ENCODE results near the gene PLCB1. TPM values are rescaled to one million over a fixed set of nuclear protein-coding genes. Genes with fewer than 3 reads are reported as not detected.
"Not testable (repeated sequence)": the region's sequence is repeated elsewhere in the genome, so short reads cannot be mapped to it uniquely, and the experiment has no call there.

Gene PLCB1
- total RNA-seq, 2 experiments from 2014 or later: 0.63 to 1.5 TPM

DNA sequence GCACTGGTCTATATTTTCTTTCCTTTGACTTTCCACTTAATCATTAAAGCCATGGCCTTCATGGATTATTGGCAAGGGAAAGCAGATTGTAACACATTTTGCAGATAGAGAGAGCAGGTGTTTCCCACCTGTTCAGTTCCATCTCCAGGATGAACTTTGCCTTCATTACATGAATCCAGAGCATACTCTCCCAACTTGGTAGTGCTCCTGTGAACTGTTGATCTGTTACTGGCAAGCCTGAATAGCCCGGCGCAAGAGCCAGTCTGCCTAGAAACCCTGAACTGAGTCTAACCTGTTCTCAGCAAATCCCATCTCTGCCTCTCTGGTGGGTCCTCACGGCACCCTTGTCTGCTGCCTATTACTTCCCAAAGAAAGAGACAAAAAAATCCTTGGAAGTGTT lies 210.3 kb downstream of the PLCB1 start:
- POLR2A ChIA-PET: no interaction called here
- no peak overlapping the region for H3K27ac Mint-ChIP-seq
- H3K36me3 Mint-ChIP-seq (ENCODE audit: low read depth): no peaks in the 10 kb centered on the region
- DNase-seq (no peak), ATAC-seq (no peak)
- H3K9me3 Mint-ChIP-seq (ENCODE audit: insufficient read depth): no peaks in the 10 kb centered on the region
- CTCF ChIA-PET: no interaction called here
- no peak overlapping the region for H3K4me3 Mint-ChIP-seq
- H3K27me3 Mint-ChIP-seq (ENCODE audit: low read depth): peaks cover 2% of the 10 kb centered on the region
- H3K4me1 Mint-ChIP-seq (ENCODE audit: low read depth): no peaks in the 10 kb centered on the region

DNA sequence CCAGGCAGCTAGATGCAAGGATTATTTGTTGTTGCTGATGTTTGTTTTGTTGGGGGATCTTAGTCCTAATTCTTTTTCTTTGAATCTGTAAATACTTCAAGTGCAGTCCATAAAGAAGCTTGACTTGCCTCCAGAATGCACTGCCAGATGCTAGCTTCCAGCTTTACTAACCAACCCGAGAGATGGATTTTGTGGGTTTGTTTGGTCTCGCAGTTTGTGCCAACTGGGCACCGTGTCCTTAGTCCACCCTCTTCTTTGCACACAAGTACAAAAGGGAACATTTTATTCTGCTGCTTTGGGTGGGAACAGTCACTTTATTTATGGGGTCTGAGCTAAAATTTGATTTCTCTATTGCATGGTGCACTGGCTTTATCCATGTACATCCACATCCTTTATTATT lies 212.0 kb downstream of the PLCB1 start:
- Mint-ChIP-seq H3K36me3 (ENCODE audit: low read depth) (no peaks in the 10 kb centered on the region), H3K4me3 (no peak overlapping the region)
- CTCF ChIA-PET: no interaction called here

DNA sequence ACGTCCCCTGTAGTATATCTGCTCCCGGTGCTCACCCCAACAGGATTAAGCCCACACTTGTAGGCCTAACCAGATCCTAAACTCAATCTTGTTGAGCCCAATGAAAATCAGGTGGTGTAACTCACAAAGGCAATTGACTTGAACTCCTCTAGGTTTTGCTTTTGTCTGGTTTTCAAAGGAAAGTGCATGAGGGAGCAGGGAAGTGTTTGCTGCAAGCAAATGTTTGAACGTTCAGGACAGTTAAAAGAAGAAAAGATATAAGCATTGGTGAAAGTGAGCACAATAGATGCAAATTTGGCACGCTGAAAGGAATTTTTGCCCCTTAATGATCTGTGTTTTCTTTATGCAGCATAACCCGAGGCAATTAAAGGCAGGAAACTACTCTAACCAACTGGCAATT lies 212.6 kb downstream of the PLCB1 start:
- DNase-seq: no peak
- Mint-ChIP-seq H3K27ac (no peak overlapping the region), H3K36me3 (ENCODE audit: low read depth) (no peaks in the 10 kb centered on the region), H3K9me3 (ENCODE audit: insufficient read depth) (no peaks in the 10 kb centered on the region), H3K4me1 (ENCODE audit: low read depth) (no peaks in the 10 kb centered on the region), H3K4me3 (no peak overlapping the region), H3K27me3 (ENCODE audit: low read depth) (peaks cover 2% of the 10 kb centered on the region)
- ChIA-PET CTCF (no interaction called here), POLR2A (no interaction called here)
- ATAC-seq: no peak

More for the DNA sequence above, 212.0 kb downstream of the PLCB1 start:
- Mint-ChIP-seq H3K27me3 (ENCODE audit: low read depth) (peaks cover 2% of the 10 kb centered on the region), H3K9me3 (ENCODE audit: insufficient read depth) (no peaks in the 10 kb centered on the region), H3K27ac (no peak overlapping the region), H3K4me1 (ENCODE audit: low read depth) (no peaks in the 10 kb centered on the region)
- POLR2A ChIA-PET: no interaction called here
- ATAC-seq (no peak), DNase-seq (no peak)

DNA sequence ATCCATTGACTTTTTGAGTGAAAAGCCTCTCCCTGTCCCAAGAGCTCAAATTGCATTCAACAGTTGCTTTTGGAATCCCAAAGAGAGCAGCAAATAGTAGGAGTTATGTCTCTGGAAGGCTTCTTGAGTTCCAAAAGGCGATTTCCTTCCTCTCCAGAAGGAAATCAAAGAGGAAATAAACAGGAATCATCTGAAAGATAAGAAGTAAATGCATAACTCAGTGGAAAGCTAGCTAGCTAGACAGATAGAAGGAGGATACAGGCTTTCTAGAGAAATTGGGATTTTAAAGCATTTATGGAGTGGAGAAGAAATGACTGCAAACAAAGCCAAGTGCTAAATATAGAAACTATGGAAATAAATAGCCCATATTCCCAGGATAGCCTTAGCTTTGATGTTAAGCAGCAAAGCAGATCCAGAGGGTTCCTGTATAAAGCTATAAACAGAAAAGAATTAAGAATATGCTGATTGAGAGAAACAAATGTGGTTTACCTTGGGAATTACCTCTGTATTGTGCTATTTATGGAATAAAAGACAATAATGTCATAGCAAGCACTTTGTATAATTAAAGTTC lies 214.7 kb downstream of the PLCB1 start:
- DNase-seq (no peak), ATAC-seq (no peak)
- Mint-ChIP-seq H3K27ac (no peak overlapping the region), H3K9me3 (ENCODE audit: insufficient read depth) (no peaks in the 10 kb centered on the region), H3K27me3 (ENCODE audit: low read depth) (peaks cover 2% of the 10 kb centered on the region), H3K36me3 (ENCODE audit: low read depth) (no peaks in the 10 kb centered on the region), H3K4me1 (ENCODE audit: low read depth) (no peaks in the 10 kb centered on the region), H3K4me3 (no peak overlapping the region)
- ChIA-PET CTCF (interaction anchor here (1.6 kb wide), 1 partner anchor 43 kb away, joined by 4 read pairs; no protein-coding TSS in a partner anchor), POLR2A (no interaction called here)

DNA sequence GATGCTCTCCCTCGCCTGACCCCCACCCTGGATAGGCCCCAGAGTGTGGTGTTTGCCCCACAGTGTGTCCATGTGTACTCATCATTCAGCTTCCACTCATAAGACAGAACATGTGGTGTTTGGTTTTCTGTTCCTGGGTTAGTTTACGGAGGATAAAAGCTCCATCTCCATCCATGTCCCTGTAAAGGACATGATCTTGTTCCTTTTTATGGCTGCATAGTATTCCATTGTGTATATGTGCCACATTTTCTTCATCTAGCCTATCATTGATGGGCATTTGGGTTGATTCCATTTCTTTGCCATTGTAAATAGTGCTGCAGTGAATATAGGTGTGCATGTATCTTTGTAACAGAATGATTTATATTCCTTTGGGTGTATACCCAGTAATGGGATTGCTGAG lies 218.2 kb downstream of the PLCB1 start:
- H3K36me3 Mint-ChIP-seq (ENCODE audit: low read depth); H3K9me3 Mint-ChIP-seq (ENCODE audit: insufficient read depth); H3K4me3 Mint-ChIP-seq; H3K27me3 Mint-ChIP-seq (ENCODE audit: low read depth); H3K27ac Mint-ChIP-seq; CTCF ChIA-PET; DNase-seq; H3K4me1 Mint-ChIP-seq (ENCODE audit: low read depth); ATAC-seq; POLR2A ChIA-PET: not testable (repeated sequence)

DNA sequence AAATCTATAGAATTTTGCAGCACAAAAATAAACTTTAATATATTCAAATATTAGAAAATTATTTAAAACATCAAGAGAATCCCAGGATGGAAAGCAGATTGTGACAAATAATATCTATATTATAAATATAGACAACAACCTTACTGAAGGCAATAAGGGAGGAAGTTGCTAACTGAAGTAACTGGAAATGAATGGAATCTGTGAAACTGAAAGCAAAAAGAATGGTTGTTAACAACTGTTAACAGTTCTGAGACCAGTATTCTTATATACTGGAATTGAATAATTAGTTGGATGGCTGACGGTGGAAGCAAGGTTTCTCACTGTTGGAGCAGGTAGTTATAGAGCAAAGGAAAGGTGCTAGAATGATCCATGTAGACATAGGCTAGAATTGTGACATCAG lies 220.4 kb downstream of the PLCB1 start:
- ChIA-PET POLR2A (no interaction called here), CTCF (no interaction called here)
- ATAC-seq (no peak), DNase-seq (no peak)
- Mint-ChIP-seq H3K9me3 (ENCODE audit: insufficient read depth) (no peaks in the 10 kb centered on the region), H3K4me3 (no peak overlapping the region), H3K36me3 (ENCODE audit: low read depth) (no peaks in the 10 kb centered on the region), H3K27ac (no peak overlapping the region), H3K4me1 (ENCODE audit: low read depth) (peaks cover 2% of the 10 kb centered on the region), H3K27me3 (ENCODE audit: low read depth) (no peaks in the 10 kb centered on the region)

DNA sequence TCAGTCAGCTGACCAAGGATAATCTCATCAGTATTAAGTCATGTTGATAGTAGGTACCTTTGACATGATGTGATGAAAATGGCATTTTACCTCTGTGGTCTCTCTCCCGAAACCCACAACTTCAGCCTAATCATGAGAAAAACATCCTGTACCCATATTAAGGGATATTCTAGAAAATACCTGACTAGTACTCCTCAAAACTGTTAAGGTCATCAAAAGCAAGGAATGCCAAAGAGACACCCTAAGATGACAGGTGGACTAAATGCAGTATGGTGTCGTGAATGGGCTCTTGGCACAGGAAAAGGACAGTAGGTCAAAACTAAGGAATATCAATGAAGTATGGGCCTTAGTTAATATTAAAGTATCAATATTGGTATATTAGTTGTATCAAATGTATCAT lies 221.4 kb downstream of the PLCB1 start:
- no peak overlapping the region for H3K4me3 Mint-ChIP-seq
- CTCF ChIA-PET: no interaction called here
- no peak for ATAC-seq
- no peak for DNase-seq
- POLR2A ChIA-PET: no interaction called here
- H3K9me3 Mint-ChIP-seq (ENCODE audit: insufficient read depth): no peaks in the 10 kb centered on the region
- no peaks in the 10 kb centered on the region for H3K27me3 Mint-ChIP-seq (ENCODE audit: low read depth)
- H3K4me1 Mint-ChIP-seq (ENCODE audit: low read depth): peaks cover 2% of the 10 kb centered on the region
- no peak overlapping the region for H3K27ac Mint-ChIP-seq
- H3K36me3 Mint-ChIP-seq (ENCODE audit: low read depth): no peaks in the 10 kb centered on the region

DNA sequence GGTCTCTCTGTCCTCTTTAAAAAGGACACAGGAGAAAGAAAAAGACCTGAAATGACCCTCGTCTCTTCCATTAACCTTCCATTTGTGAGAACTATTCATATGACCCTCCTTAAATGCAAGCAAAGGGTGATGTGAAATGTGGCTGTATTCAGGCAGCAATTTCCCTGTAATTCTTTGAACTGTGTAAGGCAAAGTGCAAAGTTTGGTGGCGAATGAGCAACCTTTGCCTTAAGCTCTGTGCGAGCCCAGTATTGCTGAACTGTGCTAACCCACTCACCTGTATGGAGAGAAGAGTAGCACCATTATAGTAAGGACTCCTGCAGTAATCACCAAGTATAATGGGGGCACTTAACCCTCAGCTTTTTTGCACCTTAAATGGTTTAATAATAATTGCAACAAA lies 223.4 kb downstream of the PLCB1 start:
- Mint-ChIP-seq H3K4me3 (no peak overlapping the region), H3K9me3 (ENCODE audit: insufficient read depth) (no peaks in the 10 kb centered on the region), H3K27ac (no peak overlapping the region), H3K27me3 (ENCODE audit: low read depth) (no peaks in the 10 kb centered on the region), H3K36me3 (ENCODE audit: low read depth) (no peaks in the 10 kb centered on the region), H3K4me1 (ENCODE audit: low read depth) (peaks cover 2% of the 10 kb centered on the region)
- ChIA-PET CTCF (no interaction called here), POLR2A (no interaction called here)
- DNase-seq (no peak), ATAC-seq (no peak)

DNA sequence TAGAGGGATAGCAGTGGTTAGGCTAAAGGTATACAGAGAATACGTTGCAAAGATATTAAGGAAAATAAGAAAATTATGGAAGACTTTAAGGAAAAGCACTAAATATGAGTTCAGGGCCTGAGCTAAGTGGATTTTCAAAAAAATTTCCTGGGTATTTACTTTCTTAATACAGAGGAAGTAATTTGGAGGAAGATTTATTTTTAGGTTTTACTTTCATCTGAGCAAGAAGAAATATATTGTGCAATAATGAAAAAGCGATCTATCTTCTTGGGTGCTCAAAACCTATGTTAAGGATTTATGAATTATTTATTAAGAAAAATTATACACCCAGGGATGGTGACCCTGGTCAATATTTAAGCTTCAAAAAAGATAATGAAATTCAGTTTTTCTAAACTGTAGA lies 224.7 kb downstream of the PLCB1 start:
- POLR2A ChIA-PET: no interaction called here
- Mint-ChIP-seq H3K36me3 (ENCODE audit: low read depth) (no peaks in the 10 kb centered on the region), H3K27ac (no peak overlapping the region), H3K4me3 (no peak overlapping the region), H3K9me3 (ENCODE audit: insufficient read depth) (no peaks in the 10 kb centered on the region), H3K4me1 (ENCODE audit: low read depth) (peaks cover 2% of the 10 kb centered on the region), H3K27me3 (ENCODE audit: low read depth) (no peaks in the 10 kb centered on the region)
- CTCF ChIA-PET: no interaction called here
- no peak for ATAC-seq
- DNase-seq: no peak

DNA sequence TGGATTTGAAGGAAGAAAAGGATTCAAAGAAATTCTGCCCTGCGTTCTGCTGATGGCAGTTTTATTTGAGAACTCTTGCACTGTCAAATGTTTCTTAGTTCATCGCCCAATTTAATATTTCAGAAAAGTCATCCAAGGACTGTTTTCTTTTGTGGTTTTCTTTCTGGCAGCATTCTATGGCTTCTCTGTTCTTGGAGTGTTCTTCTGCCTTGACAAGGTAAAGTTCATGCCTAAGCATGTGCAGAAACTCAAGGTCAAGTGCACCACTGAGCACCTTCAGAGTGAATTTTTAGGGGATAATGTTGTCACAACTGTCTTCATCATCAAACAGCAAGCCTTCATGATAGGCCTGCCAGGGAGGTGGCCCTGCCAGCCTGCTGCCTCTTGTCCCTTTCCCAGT lies 225.6 kb downstream of the PLCB1 start:
- CTCF ChIA-PET: no interaction called here
- Mint-ChIP-seq H3K27ac (no peak overlapping the region), H3K27me3 (ENCODE audit: low read depth) (no peaks in the 10 kb centered on the region), H3K9me3 (ENCODE audit: insufficient read depth) (no peaks in the 10 kb centered on the region), H3K4me3 (no peak overlapping the region), H3K4me1 (ENCODE audit: low read depth) (no peaks in the 10 kb centered on the region), H3K36me3 (ENCODE audit: low read depth) (no peaks in the 10 kb centered on the region)
- POLR2A ChIA-PET: no interaction called here
- DNase-seq: no peak
- no peak for ATAC-seq

DNA sequence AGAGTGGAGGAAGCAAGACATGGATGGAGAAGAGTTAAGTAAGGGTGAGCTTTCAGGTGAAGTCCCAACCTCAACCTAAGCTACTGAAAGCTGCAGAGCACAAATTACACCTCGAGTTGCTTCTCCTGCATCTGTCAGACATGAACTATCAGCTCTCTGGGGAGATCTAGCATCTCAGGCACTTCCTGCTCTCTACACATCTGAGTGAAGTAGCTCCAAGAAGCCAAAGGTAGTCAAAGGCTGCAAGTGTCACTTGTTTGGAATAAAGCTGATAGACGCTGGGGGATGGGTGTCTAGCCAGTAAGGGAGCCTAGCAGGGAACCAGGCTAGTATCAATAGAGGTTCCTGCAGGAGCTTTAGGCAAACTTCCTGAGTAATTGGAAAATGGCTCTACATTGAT lies 228.0 kb downstream of the PLCB1 start:
- no peak for ATAC-seq
- no peaks in the 10 kb centered on the region for H3K4me1 Mint-ChIP-seq (ENCODE audit: low read depth)
- no peak overlapping the region for H3K27ac Mint-ChIP-seq
- H3K9me3 Mint-ChIP-seq (ENCODE audit: insufficient read depth): no peaks in the 10 kb centered on the region
- no peaks in the 10 kb centered on the region for H3K27me3 Mint-ChIP-seq (ENCODE audit: low read depth)
- DNase-seq: no peak
- H3K36me3 Mint-ChIP-seq (ENCODE audit: low read depth): no peaks in the 10 kb centered on the region
- ChIA-PET CTCF (interaction anchor here (0.8 to 1.0 kb wide), 2 partner anchors 28 to 228 kb away, joined by 3 to 4 read pairs; partner anchors contain the start of gene PLCB1), POLR2A (interaction anchor here (0.9 kb wide), 1 partner anchor 95 kb away, joined by 3 read pairs; no protein-coding TSS in a partner anchor)
- no peak overlapping the region for H3K4me3 Mint-ChIP-seq

DNA sequence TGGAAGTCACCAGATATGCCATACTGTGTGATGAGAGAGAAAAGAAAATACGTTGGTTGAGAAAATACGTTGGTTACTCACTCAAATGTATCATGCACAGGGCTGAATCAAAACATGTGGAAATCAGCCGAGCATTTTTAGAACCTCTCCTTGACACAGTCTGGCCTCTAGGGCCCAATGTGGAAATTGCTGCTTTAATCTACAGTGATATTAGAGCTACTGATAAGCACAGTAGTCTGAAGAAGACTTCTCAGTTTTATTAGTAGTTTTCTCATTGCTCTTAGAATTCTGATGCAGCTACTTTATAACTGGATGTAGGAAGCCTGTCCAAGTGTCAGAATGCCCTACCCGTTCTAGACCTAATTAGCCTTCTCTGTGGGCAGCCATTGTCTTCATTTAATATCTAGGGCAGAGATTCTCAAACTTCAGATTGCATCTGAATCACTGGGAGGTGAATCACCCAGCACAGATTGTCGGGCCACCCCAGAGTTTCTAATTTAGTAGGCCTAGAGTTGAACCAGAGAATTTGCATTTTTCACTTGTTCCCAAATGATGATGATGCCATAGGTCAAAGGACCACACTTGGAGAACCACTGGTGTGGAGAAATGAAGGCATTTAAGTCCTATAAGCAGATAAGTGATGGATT lies 229.1 kb downstream of the PLCB1 start:
- Mint-ChIP-seq H3K9me3 (ENCODE audit: insufficient read depth) (no peaks in the 10 kb centered on the region), H3K4me3 (no peak overlapping the region), H3K27me3 (ENCODE audit: low read depth) (peaks cover 2% of the 10 kb centered on the region), H3K36me3 (ENCODE audit: low read depth) (no peaks in the 10 kb centered on the region), H3K27ac (no peak overlapping the region), H3K4me1 (ENCODE audit: low read depth) (no peaks in the 10 kb centered on the region)
- CTCF ChIA-PET: interaction anchor here (0.6 to 1.0 kb wide), 3 partner anchors 12 to 1595 kb away, joined by 3 to 4 read pairs (median 4); no protein-coding TSS in a partner anchor
- DNase-seq: no peak
- no peak for ATAC-seq
- POLR2A ChIA-PET: no interaction called here

DNA sequence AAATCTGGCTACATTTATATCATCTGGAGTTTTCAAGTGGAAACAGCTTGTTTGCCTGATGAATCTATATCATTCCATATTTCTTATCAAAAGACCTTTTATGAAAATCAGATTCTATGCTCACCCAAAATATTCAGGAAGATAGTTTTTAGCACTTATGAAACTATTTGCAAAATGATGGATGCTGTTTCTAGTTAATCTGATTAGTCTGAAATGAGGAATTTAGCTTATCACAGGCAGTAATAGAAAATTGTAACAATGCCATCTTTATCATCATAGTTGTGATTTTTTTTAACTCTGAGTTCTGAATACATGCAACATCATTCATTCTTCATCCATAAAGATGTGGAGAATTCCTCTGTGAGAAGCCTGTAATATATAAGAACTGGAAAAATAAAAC lies 229.7 kb downstream of the PLCB1 start:
- H3K36me3 Mint-ChIP-seq (ENCODE audit: low read depth): no peaks in the 10 kb centered on the region
- no peaks in the 10 kb centered on the region for H3K4me1 Mint-ChIP-seq (ENCODE audit: low read depth)
- H3K9me3 Mint-ChIP-seq (ENCODE audit: insufficient read depth): no peaks in the 10 kb centered on the region
- H3K4me3 Mint-ChIP-seq: no peak overlapping the region
- ATAC-seq (no peak), DNase-seq (no peak)
- no peak overlapping the region for H3K27ac Mint-ChIP-seq
- CTCF ChIA-PET: interaction anchor here (0.6 kb wide), 1 partner anchor 12 kb away, joined by 3 read pairs; no protein-coding TSS in a partner anchor
- POLR2A ChIA-PET: no interaction called here
- H3K27me3 Mint-ChIP-seq (ENCODE audit: low read depth): peaks cover 2% of the 10 kb centered on the region

Data from activated CD8-positive, alpha-beta T cell treated with anti-CD3 and anti-CD28 coated beads, Interleukin-2, amount 10 ng/mL, durations not matched to agents 7 days and 5 days (primary cell).